GM19455 (cell line): ENCODE data around the gene TMEM233.

ENCODE experiments used
- ATAC-seq: cut with Tn5 transposase; IDR thresholded peaks from one replicate; pipeline ENCODE4 v1.9.1; 2021; ENCODE audit not compliant: unreplicated experiment

TMEM233 gene

DNA sequence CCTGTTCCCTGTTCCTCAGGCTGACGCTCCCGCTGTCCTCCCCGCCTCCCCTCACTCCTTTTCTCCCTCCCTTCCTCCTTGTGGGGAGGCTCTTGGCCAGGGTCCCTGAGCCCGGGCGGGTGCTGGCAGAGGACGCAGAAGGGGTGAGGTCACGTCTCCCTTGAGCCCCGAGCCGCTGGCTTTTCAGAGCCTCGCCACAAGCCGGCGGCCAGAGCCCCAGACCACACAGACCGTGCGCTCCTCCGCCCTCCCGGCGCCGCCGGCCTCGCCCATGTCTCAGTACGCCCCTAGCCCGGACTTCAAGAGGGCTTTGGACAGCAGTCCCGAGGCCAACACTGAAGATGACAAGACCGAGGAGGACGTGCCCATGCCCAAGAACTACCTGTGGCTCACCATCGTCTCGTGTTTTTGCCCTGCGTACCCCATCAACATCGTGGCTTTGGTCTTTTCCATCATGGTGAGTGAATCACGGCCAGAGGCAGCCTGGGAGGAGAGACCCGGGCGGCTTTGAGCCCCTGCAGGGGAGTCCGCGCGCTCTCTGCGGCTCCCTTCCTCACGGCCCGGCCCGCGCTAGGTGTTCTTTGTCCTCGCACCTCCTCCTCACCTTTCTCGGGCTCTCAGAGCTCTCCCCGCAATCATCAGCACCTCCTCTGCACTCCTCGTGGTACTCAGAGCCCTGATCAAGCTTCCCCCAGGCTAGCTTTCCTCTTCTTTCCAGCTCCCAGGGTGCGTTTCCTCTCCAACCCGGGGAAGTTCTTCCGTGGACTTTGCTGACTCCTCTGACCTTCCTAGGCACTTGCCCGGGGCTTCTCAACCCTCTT is at the start of gene TMEM233:
Gene TMEM233, plus strand, starts transcription at position 197 of the 821 bp plus-strand sequence. Its CDS starts 75 bp downstream, at position 272.
- no peak for ATAC-seq

DNA sequence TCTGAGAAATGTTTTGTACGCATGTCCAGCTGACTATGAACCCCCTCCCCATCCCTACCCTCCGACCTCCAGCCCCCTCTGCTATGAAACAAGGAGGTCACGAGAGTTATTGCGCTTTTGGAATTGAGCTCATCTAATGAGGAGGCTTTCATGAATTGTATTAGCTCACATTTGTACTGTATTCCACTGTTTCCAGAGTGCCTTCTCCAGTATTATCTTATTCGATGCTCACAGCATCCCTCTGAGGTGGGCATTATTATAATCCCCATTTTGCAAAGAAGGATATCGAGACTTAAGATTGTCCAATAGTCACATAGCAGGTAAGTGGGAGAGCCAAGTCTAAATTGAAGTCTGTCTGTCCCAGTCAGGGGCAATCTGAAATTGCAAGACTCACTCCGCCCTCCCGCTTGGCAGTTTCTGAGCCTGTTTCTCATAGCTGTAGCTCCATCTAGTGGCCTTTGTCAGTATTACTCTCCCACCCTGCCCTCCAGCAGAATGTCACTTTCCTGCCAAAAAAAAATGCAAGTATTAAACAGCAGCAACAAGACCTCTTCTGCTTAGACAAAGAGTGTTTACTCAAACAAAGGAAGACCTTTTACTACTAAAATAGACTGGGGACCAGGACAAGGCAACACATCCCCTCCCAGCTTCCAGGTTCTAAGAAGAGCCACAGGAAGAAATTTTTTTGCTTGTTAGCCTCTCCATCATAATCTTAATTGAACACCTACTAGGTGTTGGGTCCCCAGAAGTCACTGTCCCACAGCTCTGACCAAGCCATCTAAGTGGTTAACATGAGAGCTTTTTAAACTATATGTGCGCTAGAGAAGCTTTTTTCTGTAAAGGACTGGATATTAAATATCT is 48.6 kb upstream of the TMEM233 start:
- ATAC-seq = peak; percentile 82

DNA sequence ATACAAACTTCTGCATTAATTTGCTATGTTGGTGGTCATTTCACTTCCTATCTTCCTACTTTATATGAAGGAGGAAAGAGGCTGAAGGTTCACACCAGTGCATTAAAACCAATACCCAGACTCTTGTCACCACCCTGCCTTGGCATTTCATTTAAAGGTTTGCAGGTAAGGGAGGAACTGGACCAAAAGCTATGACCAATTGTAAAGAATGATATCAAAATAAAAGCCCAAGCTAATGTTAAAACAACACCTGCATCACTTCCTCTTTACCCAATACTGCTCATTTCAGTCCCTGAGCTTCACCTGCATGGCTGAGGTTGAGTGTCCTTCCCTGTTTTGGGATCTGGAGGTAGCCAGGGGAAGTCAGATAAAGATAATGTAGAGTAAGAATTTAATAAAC is 47.2 kb upstream of the TMEM233 start:
- no peak for ATAC-seq

DNA sequence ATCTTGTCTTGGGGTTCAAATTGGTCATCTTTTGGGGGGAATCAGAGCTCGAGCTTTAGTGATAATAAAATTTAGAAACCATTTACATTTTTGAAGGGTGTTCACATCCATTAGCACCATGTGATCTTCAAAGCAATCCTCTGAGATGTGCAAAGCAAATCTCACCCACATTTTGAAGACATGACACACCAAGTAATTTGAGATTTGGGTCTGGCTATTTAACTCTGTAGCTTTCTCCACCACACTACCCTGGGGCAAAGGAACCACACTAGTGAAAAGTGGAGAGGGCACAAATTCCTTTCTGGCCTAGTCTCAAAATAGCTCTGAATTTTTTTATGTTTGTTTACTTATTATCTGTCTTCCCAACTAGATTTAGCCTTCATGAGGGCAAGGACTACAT is 46.6 kb upstream of the TMEM233 start:
- ATAC-seq = no peak

DNA sequence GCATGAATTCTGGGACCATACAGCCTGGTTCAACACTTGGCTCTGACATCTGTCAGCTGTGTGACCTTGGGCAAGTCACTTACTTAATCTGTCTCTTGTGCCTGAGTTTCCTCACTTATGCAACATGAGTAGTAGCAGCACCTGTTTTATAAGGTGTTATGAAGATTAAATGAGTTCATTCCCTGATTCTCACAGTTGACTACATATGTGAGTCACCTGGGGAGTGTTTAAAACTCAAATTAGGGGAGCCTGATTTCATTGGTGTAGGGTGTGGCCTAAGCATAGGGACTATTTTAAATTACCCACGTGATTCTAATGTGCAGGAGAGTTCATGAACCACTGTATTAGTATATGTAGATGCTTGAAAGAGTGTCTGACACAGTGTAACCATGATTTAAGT is 36.7 kb upstream of the TMEM233 start:
- no peak for ATAC-seq

DNA sequence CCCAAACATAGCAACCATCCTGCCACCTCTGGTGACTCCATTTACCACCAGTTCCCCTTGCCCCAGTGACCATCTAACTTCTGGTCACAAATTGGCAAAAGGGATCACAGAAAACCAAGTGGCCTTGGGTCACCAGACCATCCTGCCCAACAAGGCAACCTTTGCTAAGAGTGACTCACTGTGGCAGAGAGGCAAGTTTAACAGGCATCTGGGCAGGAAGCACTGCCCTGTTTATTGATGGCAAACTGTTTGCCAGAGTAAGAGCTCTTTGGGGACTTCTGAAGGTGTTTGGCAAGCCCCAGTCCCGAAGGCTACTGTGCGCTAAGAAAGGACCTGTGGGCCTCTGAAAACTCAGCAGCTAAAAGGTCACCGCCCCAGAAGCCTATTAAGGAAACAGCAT is 28.2 kb upstream of the TMEM233 start:
- ATAC-seq = no peak

DNA sequence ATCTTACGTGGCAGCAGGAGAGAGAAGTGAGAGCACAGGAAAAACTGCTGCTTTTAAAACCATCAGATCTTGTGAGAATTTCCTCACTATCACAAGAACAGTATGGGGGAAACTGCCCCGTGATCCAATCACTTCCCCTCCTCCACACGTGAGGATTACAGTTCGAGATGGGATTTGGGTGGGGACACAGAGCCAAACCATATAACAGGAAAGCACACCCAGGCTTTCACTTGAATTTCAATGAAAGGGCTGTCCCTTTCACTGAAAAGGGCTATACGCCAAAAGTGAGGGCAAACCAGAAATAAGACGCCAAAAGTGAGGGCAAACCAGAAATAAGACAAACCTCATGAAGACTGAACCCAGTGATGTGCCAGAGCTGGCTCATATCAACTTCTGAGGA is 22.8 kb upstream of the TMEM233 start:
- no peak for ATAC-seq

DNA sequence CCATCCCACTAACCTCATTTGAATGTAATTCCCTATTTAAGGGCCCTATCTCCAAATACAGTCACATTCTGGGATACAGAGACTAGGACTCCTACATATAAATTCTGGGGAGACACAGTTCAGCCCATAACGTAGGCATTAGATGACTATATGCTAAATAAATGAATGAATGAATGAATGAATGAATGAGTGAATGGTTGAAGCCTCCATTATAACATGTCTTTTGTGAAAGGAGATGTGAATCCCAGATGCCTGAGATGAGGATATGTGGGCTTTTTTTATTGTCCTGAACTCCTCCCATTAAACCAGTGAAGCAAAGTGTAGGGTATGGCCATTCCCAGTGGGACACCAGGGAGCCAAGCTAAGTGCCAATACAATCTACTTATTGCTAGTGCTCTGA is 20.5 kb upstream of the TMEM233 start:
- no peak for ATAC-seq

DNA sequence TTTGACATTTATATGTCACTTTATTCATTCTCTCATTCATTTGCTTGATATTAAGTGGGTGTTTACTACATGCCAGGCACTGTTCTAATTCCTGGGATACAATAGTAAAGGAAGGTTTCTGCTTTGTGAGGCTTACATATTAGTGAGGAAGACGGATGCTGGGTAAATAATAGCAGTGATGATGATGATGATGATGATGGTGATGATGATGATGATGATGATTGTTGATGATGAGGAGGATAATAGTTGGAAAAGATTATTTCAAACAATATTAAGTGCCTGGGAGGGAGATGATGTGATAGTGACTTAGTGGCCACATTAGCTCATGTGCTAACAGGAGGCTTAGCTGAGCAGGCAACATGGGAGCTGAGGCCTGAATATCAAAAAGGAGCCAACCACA is 19.3 kb upstream of the TMEM233 start:
- ATAC-seq = no peak

DNA sequence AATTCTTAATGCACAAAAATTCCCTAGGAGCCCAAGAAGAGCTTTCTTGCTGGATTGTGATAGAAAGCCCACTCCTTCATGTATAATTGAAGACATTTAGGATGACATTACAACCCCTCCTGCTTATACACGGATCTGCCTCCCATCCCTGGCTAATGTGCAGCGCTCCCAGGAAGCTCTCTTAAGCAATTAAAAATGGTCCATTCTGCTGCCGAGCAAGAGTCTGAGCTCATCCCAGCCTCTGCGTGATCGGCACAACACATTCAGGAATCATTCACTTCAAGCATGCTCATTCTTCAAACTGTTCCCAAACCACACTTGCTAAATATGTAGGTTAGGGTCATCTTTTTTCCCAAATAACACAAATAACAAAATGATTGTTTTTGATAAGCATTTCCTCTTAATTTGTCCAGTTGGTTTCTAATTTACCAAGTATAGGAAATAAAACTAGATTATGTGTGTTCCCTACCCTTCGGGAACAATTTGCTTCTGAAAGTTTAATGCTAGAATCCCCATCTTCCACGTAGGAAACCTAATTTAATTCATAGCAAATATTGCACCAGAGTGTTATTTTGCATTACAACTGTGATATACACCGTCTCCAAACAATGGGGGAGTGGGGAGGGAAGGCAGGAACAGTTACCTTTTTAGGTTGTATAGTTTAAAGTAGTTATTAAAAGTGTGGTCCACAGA is 17.3 kb upstream of the TMEM233 start:
- ATAC-seq = no peak

DNA sequence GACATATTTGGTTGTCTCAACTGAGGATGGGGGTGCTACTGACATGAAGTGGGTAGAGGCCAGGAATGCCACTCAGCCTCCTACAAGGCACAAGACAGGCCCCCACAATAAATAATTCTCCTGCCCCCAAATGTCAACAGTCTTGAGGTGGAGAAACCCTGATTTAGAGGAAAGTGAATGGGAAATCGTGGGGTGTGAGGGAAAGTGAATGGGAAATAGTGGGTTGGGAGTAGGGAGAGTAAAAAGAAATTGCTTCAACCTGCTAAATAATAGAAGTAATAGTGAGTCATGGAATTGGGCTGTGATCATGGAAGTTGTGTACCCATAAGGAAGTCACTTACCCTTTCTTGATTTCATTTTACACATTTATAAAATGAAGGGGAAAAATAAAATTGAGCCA is 16.7 kb upstream of the TMEM233 start:
- no peak for ATAC-seq

DNA sequence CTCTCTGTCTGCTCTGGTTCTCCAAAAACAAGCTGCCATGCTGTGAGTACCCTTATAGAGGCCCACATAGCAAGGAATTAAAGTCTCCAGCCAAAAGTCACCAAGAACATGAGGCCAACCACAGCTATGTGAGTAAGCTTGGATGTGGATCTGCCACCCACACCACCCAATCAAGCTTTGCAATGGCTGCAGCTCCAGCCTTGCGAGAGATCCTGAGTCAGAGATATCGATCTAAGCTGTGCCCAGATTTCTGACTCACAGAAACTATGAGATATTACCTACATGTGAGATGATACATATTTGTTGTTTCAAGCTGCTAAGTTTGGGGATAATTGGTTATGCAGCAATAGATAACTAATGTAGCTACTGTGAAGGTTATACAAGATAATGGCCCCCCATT is 15.5 kb upstream of the TMEM233 start:
- no peak for ATAC-seq

DNA sequence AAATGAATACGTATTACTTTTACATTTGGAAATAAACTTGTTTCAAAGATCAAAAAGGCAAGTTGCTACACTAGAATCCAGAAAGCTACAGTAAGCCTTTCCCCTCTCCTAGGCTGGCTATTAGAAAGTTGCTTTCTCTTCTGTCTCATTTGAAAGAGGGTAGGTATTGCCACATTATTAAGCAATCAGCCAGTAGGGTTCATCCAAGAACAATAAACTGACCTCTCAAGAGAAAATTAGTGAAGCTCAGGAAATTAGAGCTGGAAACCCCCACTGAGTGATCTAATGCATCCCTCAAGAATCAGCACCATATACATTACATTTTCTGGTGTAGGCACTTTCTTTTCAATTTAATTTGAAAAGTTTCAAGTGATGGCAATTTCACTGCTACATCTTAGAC is 4.5 kb upstream of the TMEM233 start:
- no peak for ATAC-seq

DNA sequence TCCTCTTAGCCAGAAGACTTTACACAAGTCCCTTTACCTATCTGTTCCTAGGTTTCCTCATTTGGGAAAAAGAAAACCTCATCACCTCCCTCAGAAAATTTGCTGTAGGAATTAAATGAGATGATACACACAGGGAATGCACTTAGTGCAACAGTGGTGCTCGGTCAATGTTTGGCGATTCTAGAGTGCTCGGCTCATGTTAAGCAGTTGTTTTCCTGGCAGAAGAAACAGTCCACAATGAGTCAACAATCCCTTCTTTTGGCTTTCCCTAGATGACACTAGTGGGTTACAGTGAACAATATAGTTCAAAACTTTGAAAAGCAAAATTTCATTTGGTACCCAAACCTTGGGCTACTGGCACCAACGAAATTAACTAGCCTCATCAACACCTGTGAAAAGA is 3.9 kb upstream of the TMEM233 start:
- ATAC-seq = no peak

DNA sequence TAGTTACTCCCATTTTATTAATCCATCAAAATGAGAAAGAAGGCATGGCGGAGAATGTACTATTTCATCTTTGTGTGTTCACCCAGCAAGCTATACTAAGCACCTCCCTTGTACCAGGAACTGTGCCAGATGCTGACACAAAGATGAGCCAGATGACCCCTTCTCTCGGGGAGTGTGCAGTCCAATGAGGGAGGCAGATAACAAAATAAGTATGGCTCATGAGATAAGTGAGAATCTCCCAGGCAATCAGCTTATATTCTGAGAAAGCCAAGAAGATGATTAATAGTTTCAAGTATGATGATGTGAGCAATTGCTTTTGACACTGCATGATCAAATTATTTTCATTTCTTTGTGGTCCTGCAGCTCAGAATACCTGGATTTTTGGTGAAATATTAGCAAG is 1.3 kb upstream of the TMEM233 start:
- ATAC-seq = no peak

DNA sequence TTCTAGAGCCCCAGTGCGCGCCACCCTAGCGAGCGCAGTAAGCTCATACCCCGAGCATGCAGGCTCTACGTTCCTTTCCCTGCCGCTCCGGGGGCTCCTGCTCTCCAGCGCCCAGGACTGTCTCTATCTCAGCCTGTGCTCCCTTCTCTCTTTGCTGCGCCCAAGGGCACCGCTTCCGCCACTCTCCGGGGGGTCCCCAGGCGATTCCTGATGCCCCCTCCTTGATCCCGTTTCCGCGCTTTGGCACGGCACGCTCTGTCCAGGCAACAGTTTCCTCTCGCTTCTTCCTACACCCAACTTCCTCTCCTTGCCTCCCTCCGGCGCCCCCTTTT is 791 bp downstream of the TMEM233 start:
- no peak for ATAC-seq

DNA sequence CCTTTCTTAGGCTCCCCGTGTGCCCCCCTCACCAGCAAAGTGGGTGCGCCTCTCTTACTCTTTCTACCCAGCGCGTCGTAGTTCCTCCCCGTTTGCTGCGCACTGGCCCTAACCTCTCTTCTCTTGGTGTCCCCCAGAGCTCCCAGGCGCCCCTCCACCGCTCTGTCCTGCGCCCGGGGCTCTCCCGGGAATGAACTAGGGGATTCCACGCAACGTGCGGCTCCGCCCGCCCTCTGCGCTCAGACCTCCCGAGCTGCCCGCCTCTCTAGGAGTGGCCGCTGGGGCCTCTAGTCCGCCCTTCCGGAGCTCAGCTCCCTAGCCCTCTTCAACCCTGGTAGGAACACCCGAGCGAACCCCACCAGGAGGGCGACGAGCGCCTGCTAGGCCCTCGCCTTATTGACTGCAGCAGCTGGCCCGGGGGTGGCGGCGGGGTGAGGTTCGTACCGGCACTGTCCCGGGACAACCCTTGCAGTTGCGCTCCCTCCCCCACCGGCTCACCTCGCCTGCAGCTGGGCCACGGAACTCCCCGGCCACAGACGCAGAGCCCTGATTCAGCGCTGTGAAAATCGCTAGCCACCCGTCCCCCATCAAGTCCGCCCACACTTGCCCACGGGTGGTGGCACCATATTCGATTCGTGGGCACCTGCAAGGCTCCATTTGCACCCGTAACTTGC is 1.3 kb downstream of the TMEM233 start:
- ATAC-seq = no peak

DNA sequence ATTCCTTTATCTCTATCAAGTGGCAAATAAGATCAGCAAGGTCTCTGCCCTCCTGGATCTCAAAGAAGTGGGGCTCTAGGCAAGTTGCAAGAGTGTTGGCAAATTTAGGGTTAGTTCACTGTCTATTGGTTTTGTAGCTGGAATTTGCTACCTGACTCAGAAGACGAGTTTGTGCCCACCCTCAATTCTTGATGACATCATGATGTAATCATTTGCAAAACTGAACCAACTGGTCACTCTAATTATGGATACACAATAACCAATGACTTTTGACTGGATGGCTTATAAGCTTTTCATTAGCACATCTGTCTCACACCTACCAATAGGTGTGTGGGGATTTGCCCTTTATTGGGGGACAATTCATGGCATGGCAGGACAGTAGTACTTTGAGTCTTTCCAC is 4.6 kb downstream of the TMEM233 start:
- ATAC-seq = no peak

DNA sequence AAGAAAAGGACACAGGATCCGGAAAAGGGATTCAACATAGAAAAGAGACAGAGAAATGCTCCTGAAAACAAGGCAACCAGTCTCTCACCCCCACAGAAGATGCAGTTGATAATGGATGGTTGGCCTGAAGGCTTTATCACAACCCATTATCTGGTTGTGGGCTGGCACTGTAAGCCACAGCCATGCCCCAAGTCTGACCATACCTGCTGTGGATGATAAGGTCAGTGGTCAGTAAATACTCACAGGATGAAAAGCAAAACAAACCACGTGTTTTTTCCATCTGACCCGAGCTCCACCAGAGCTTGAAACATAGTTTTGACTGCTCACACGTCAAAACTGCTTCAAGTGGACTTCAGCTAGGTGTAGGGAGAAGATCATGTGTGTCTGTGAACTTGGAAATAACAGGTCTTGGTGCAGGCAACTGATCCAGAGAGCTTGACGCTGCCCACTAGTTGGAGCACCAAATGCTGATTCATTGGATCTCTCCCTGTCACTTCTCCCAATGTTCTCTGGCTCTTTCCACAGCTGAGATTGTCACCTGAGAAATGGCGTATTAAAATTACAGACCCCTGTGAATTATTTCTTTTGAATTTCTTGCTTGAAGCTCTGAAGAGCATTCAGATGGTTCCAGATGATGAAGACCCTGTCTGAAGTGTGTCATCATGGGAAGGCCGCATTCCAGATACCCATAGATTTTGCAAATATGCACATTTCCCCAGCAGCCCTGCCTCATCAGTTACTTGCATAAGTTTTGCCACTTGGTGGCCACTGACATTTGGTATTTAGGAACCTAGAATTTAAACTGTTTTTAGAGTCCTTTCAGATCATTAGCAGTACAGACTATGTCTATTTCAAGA is 8.5 kb downstream of the TMEM233 start:
- no peak for ATAC-seq

DNA sequence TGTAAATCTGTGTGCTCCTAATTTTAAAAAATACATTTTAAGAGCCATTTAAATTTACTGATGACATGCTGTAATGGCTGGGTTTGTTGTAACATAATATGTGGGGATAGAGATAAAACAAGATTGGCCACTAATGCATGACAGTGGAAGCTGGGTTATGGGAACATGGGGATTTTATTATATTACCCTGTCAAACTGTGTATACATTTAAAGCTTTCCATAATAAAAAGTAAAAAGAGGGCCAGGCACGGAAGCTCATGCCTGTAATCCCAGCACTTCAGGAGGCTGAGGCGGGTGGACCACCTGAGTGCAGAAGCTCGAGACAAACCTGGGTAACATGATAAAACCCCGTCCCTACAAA is 9.1 kb downstream of the TMEM233 start:
- no peak for ATAC-seq
